Hematopoietic multipotent progenitor cell treated with erythropoietin and hydrocortisone succinate and interleukin-3 and kit ligand, for 8 days (in vitro differentiated cells): ENCODE results near the gene MEPCE.

Source experiments
- DNase-seq: peaks from one replicate; pipeline ENCODE4 v3.0.0-alpha.2; 2015

Gene MEPCE

DNA sequence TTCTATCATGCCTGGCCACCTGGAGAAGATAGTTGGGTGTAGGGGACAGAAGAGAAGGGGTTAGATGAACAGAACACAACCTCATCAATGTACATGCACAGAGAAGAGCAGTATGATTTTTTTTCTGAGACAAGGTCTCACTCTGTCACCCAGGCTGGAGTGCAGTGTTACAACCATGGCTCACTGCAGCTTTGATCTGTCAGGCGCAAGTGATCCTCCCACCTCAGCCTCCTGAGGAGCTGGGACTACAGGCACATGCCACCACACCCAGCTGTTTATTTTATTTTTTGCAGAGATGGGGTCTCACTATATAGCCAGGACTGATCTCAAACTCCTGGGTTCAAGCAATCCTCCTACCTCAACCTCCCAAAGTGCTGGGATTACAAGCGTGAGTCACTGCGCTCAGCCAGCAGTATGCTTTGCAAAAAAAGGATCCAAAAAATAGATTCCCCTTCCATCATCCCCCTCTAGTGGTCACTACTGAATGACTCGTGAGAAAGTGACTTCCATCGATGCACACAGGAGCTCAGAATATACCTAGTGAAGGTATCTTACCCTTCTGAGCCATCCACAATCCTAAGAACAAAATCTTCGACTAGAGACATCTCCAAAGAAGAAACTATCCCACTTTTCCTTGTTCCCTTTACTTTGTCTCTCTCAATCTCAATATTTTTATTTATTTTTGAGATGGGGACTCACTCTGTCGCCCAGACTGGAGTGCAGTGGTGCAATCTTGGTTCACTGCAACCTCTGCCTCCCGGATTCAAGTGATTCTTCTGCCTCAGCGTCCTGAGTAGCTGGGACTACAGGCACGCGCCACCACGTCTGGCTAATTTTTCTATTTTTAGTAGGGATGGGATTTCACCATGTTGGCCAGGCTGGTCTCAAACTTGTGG is 22.1 kb upstream of the MEPCE start:
- DNase-seq: peak; percentile 67

DNA sequence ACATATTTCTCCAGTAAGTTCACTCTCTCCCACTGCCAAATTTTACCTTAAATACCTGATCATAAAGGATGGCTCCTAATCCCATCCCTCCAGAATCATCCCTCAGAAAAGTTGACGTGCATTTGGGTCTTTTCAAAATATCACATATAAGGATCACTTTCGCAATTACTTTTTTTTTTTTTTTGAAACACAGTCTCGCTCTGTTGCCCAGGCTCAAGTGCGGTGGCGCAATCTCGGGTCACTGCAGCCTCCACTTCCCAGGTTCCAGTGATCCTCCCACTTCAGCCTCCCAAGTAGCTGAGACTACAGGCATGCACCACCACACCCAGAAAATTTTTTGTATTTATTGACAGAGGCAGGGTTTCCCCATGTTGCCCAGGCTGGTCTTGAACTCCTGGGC is 18.5 kb upstream of the MEPCE start:
- no peak for DNase-seq

DNA sequence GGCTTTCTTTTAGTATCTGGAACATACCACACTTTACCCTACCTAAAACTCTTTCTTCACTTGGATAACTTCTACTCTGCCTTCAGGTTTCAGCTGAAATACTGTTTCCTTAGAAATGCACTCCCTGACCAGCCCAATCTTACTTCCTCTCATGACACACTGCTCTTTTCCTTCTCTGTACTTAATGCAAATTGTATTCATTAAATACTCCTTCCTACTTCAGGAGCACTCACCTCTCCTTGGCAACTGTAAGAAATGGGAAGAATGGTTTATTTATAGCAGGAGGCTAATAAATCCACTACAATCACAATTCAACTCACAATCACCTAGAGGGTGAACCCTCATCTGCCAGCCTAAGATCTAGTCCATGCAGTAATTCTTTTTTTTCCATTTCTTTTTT is 16.3 kb upstream of the MEPCE start:
- DNase-seq: no peak

DNA sequence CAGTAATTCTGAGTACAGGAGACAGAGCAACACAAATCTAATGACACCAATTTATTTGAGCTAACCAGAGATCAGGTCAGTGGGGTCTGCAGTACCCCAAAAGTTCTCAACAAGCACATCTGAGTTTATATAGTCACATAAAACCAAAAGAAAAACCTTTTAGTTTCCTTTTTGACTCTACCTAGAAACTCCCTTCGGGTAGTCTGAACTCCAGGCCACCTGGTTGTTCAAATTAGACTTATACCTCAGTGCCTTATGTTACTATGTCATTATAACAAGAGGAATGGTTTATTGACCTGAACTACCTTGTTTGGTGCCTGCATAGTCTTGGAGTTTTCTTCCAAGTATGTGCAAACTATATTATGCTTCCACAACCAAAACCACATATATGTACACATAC is 15.7 kb upstream of the MEPCE start:
- no peak for DNase-seq

DNA sequence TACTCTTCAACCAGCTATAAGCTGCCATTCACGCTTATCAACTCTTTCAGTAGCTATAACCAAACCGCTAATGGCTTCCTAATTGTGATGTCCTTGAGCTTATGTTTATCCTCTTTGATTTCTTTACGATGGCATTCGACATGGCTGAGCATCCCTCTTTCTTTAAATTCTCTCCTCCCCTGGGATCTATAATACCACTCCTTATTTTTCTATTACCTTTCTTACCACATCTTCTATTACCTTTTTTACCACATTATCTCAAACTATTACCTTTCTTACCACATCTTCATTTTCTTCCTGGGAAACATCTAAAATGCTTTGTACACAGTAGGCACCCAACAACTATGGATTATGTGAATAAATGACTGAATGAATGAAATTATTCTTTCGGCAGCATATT is 14.2 kb upstream of the MEPCE start:
- no peak for DNase-seq

DNA sequence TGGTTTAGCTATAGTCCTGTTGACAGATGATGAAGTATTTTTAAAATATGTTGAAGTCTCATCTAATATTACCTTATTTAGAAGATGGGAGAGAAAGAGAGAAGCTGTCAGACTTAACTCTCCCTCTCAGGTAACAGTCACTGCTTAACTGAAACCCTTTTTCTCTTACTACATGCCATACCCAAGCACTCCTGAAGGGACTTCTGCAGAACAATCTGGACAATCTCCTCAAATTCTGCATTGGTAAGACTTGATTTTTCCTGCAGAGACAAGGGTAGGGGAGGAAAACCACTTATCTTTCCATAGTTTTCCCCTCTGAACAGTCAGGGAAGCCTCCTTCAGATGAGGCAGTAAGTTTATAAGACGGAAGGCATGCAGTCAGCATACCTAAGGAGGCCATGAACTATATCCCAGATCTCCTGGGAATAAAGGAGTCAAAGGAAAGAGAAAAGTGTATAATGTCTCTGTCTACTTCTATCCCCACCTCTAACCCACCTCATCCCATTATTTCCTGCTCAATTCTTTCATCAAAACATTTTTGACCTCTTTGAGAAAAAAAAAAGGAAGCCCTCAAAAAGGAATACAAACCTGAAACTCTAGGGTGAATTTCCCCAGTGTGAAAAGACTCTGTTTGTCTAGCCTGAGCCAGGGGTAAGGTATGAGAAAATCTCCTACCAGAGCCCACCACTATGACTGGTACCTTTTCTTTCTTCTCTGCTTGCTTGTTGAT is 10.5 kb upstream of the MEPCE start:
- no peak for DNase-seq

DNA sequence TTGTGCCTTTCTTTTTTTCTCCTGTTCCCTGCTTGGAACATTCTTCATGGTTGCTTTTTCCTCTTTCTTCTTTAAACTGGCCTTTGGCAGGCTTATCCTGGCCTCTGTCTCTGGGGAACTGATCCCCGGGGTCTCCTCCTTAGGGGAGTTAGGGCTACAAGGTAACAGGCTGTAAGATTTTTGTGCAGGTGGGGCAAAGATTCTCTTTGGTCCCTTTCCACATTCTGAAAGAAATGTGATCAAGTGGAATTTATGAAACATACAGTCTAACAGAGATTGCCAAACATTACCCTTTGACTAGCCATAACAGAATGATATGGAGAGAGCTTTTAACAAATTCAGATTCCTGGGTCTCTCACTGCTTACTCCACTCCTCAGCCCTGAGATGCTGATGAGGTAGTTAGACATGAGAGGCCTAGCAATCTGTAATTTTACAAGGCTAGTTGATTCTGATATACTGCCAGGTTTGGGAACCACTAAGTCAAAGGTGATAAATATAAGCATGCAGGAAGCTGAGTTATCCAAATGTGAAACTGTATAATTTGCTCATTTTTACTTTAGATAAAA is 9.9 kb upstream of the MEPCE start:
- no peak for DNase-seq

DNA sequence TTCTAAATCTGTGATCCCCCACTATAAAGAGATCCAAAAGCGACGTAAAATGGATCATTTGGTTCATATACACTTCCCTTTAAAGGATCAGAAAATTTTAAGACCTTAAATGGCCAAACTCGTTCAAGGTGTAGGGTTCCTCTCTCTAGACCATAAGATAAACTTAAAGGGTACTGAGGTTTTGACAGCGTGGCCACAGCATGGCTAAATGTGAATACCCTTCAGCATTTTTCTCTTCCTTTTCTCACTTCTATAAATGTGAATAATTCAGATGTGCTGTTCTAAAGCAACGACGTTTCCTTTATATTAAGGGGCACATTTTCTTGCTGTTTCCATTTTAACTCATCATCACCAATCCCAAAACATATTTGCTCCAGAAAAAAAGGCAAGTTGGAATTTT is 6.3 kb upstream of the MEPCE start:
- no peak for DNase-seq

DNA sequence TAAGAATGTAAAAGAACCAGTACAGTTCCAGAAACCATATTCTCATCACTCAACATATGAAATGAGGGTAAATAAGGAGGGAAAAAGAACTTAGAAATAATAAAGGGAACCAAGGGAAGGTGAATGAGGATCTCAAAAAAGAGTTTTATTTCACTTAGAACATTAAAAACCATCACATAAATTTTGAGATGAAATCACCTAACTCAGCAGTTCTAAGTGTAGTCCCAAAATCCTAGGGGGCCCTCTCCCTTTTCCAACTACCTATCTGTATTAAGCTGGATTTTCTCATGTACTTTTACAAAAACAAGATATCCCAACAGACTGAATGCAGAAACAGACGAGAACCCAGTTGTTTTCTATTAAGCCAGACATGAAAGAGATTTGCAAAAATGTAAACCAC is 4.3 kb upstream of the MEPCE start:
- DNase-seq: no peak

DNA sequence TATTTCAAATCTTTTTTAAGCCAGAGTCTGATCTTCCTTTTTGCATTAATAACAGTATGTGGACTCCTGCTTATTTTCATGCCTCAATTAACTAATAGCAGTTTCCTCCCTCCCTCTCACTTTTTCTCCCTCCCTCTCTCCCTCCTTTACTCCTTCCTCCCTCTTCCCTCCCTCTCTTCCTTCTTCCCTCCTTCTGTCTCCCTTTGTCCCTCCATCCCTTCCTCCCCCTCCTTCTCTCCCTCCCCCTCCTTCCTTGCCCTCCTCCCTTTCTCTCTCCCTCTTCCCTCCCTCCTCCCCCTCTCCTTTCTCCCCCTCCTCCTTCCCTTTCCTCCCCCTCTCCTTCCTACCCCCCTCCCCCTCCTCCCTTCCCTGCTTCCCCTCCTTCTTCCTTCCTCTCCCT is 3.1 kb upstream of the MEPCE start:
- no peak for DNase-seq

DNA sequence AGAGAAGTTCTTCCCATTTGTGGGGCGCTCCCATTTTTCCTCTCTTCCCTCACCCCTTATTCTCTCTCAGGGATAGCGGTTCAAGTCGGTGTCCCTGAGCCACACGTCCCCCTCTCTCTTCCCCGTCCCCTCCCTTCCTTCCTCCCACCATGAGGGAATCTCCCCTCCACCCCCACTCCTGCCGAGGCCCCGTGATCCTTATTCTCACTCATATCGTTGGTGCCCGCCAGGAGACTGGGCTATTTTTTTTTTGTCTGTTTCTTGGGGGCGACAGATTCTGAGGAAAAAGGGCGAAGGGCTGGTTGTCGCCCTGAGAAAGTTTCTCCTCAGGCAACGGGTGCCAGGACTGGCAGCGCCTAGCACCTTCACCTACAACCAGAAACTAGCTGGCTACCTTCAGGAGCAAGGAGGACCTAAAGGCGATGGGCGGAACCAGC is 1.9 kb upstream of the MEPCE start:
- no peak for DNase-seq

DNA sequence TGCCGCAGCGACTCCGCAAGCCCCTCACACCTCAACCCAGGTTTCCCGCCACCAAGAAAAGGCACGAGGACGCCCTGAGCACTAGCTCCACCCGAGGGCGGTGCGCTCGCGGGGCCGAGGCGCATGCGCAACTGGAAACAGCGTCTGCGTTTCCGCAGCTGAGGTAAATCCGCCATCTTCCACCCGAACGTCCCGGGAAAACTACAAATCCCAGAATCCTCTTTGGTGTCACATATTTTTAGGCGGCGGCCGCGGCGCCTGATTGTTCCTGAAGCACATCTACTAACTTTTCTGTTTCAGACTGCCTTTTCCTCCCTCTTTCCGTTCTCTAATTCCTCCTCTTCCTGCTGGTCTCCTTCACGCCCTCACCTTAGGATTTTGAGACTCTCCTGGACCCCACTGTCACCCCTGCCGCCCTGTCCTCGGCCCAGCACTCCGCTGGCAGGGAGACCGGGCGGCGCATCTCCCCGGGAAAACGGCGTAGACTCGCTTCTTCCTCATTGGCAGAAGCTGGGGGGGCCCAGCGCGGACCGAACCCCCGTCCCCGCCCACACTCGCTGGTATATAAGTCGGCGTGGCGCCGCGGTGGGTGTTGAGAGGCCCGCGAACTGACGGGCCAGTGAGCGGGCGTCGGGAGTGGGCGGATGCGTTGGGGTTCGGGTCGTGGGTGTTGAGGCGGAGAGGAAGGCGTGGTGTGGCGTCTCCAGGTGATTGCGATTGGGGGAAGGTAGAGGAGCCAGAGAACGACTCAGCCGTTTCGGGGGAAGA is 1.2 kb upstream of the MEPCE start, which contains the start of gene ZCWPW1:
Gene ZCWPW1 (minus strand): TSS at position 505 of the 768 bp plus-strand sequence. CDS start 8,054 bp downstream, outside the sequence.
- peak; percentile 98 for DNase-seq

DNA sequence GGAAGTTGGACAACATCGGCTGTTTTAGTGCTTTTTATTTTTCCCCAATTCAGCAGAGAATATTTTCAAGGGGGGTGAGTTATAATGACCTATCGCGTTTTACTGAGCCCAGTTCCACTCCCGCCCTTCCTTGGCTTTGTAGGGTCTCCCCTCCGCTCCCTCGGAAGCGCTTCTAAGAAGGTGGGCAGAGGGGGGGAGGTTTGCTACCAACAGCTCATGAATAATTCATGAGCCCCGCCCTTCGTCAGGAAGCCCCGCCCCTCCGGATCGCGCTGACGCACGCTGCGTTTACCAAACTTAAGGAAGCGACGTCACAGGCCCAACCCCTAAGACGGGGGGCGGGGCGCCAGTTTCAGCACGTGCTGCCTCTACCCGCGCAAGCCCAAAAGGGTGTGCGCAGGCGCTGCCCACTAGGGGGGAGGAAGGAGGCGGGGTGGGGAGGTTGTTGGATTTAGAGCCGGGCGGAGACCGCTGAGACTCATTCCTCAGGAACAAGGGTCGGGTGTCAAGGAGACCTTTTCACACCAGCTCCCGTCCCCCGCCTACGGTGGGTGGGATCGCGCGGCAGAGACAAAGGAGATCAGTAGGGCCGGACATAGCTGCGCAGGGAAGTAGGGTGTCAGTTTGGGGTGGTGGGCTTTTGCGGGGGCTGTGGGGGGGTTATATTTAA is 529 bp upstream of the MEPCE start:
- peak; percentile 99 for DNase-seq

DNA sequence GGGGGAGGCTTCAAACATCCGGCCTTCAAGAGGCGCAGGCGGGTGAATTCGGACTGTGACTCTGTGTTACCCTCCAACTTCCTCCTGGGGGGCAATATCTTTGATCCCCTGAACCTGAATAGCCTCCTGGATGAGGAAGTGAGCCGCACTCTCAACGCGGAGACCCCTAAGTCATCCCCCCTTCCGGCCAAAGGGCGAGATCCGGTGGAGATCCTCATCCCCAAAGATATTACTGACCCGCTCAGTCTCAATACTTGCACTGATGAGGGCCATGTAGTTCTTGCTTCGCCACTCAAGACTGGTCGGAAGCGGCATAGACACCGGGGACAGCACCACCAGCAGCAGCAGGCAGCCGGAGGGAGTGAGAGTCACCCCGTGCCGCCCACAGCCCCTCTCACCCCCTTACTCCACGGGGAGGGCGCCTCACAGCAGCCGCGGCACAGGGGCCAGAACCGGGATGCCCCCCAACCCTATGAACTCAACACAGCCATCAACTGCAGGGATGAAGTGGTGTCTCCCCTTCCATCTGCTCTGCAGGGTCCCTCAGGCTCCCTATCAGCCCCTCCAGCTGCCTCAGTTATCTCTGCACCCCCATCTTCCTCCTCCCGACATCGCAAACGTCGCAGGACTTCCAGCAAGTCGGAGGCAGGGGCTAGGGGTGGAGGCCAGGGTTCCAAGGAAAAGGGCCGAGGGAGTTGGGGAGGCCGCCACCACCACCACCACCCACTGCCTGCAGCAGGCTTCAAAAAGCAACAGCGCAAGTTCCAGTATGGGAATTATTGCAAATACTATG is 1.1 kb downstream of the MEPCE start:
- peak; percentile 36 for DNase-seq

DNA sequence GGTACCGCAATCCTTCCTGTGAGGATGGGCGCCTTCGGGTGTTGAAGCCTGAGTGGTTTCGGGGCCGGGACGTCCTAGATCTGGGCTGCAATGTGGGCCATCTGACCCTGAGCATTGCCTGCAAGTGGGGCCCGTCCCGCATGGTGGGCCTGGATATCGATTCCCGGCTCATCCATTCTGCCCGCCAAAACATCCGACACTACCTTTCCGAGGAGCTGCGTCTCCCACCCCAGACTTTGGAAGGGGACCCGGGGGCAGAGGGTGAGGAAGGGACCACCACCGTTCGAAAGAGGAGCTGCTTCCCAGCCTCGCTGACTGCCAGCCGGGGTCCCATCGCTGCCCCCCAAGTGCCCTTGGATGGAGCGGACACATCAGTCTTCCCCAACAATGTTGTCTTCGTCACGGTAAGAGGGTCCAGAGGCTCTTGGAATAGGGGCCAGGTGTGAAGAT is 1.7 kb downstream of the MEPCE start:
- DNase-seq: no peak

DNA sequence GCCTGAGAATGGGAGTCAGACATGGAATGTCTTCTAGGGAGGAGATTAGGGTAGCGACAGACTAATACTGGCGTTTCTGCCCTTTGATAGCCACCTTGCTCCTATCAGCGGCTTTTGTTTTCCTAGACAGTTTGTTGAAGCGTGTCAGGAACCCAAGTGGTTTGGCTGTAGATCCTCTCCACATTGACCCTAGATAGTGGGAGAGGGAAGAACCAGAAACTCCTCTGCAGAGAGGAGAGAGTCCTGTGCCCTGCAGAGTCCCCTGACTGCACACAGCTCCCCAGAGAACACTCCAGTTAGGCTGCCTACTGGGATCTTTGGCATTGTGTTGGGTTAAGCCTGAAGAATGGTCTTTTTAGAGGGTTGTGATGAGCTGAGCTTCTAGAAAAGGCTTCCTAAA is 2.4 kb downstream of the MEPCE start:
- DNase-seq: peak; percentile 50

DNA sequence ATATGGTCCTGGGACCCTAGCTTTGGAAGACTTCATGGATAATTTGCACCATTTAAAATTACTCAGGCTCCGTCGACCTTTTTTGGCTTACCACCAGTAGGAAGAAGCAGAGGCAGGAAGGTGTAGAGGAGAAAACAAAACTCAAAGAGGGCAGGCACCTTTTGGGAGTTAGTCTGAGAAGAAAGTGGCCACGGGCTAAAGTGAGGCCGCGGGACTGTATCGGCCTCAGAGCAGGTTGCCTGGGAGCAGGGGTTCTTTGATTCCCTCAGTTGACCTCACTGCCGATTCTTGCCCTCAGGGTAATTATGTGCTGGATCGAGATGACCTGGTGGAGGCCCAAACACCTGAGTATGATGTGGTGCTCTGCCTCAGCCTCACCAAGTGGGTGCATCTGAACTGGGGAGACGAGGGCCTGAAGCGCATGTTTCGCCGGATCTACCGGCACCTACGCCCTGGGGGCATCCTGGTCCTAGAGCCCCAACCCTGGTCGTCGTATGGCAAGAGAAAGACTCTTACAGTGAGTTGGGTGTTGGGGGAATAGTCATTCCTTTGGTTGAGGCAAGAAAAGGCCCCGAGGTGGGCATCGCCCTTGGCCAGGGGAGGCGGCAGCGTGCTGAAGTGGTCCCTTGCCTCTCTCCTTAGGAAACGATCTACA is 3.1 kb downstream of the MEPCE start:
- DNase-seq: no peak

DNA sequence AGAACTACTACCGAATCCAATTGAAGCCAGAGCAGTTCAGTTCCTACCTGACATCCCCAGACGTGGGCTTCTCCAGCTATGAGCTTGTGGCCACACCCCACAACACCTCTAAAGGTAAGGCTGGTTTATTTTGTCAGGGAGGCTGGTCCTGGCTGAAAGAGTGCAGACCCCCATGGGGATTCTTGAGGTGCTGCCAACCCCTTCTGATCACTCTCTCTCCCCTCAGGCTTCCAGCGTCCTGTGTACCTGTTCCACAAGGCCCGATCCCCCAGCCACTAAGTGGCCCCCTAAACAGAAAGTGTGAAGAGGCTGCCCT is 3.6 kb downstream of the MEPCE start:
- DNase-seq: no peak

DNA sequence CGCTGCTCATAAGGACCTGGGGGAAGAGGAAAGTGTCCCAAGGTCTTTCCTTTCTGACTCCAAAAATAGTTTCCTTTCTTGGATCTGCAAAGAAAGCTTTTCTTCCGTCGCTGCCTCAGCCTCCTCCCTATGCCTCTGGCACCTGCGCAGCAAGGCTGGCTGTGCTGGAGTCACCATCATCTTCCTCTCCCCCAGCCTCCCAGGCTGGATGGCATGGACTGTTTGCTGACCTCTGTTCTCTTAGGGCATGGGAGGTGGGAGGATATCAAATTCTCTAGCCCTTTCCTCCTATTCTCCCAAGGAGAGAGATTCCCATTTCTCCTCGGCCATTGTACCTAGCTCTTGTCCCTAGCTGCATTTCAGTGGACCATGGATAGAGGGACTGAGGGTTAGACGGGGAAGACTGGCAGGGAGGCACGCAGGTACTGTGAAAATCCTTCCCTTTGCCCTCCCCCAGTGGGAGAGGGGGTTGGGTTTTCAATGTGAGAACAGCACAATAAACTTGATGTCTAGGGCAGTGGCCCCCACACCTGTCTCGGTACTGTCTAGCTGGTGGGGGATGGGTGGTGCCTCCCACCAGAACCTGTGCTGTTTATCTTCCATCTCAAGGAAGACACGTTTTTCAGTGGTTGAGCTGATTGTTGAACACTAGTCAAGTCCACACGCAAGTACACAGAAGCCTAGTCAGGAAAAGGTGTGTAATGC is 4.1 kb downstream of the MEPCE start:
- DNase-seq: no peak
